SH-SY5Y (cell line): ENCODE results near the gene CES4A.

Experiments
- GATA2 ChIP-seq: IDR thresholded peaks from 2 replicates; pipeline ENCODE4 v1.6.1; 2011; ENCODE audit warnings: mild to moderate bottlenecking, low read depth, low read length
- GATA3 ChIP-seq: IDR thresholded peaks from 2 replicates; pipeline ENCODE4 v1.6.1; 2011; ENCODE audit warnings: low read depth, mild to moderate bottlenecking, low read length, moderate library complexity

DNA sequence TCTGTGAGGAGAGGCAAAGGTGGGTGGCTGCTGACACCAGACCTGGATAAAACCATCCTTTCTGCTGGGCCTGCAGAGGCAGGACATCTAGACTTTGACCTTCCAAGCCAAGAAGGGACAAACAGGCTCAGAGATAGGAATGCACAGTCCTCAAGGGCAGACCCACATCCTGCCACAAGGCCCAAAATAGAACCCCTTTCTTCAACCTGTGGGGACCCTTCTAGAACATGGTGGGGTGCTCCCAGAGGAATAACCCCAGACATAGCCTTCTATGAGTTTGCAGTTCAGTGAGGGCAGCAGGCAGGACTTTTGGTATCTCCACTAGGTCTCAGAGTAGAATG lies 36.8 kb downstream of the CES4A start:
- no peak for TF ChIP-seq GATA3
- TF ChIP-seq GATA2 = no peak
